Stomach (tissue), 9 donors: ENCODE measurements around the gene DCBLD2. TPM values are rescaled to one million over a fixed set of nuclear protein-coding genes. Genes with fewer than 3 reads are reported as not detected.

Source experiments
- DNase-seq, 2 donors: peaks; one replicate each; pipeline versions ENCODE4 v3.0.0 to v3.0.0-alpha.2; 2013 to 2019
- H3K27ac ChIP-seq, 5 donors: fragments of 200-600 bp in 4 of 5; sonication (generic) in 4 of 5; one replicate each; pipeline ENCODE4 v1.5.1; 2013 to 2019; ENCODE audit warnings: mild to moderate bottlenecking in 1 of 5, moderate library complexity in 1 of 5
- H3K27me3 ChIP-seq, 3 donors: fragments of 200-600 bp; sonication (generic); one replicate each; pipeline ENCODE4 v1.5.1; 2017 to 2019; ENCODE audit warnings: mixed run types in 1 of 3
- H3K36me3 ChIP-seq, 4 donors: fragments of 200-600 bp; sonication (generic); 1 replicate in 3 of 4; 2 replicates in 1 of 4; pipeline ENCODE4 v1.5.1; 2016 to 2019
- H3K4me1 ChIP-seq, 4 donors: fragments of 200-600 bp; sonication (generic); one replicate each; pipeline ENCODE4 v1.5.1; 2016 to 2019
- H3K4me3 ChIP-seq, 4 donors: fragments of 200-600 bp; sonication (generic) in 3 of 4; one replicate each; pipeline ENCODE4 v1.5.1; 2016 to 2019; ENCODE audit warnings: mild to moderate bottlenecking in 1 of 4
- H3K9me3 ChIP-seq, 4 donors: fragments of 200-600 bp; sonication (generic); one replicate each; pipeline ENCODE4 v1.5.1; 2016 to 2019
- CTCF ChIP-seq, 7 experiments: fragments of 450-650 bp in 4 of 7; fragments of 200-600 bp in 3 of 7; sonication (generic) in 3 of 7; IDR thresholded peaks; one replicate each; pipeline ENCODE4 v1.5.1; 2016 to 2019; ENCODE audit warnings: antibody characterized with exemption in 7 of 7, control low read depth in 2 of 7, mild to moderate bottlenecking in 1 of 7
- EP300 ChIP-seq: sonication (generic); formaldehyde crosslinking; IDR thresholded peaks from one replicate; pipeline ENCODE4 v1.6.1; 2017; ENCODE audit warnings: antibody characterized with exemption
- POLR2A ChIP-seq, 4 donors: fragments of 450-650 bp; IDR thresholded peaks; one replicate each; pipeline ENCODE4 v1.6.1; 2016; ENCODE audit warnings: antibody characterized with exemption in 4 of 4, control low read depth in 2 of 4, mild to moderate bottlenecking in 1 of 4, moderate library complexity in 1 of 4
- POLR2AphosphoS5 ChIP-seq, 3 donors: sonication (generic); formaldehyde crosslinking; IDR thresholded peaks; one replicate each; pipeline ENCODE4 v1.6.1; 2016; ENCODE audit warnings: antibody characterized with exemption in 3 of 3
- WGBS, 5 donors: extraction: QIAGEN DNeasy Blood & Tissue Kit in 3 of 5; methylation state at CpG; one replicate each; pipeline versions ENCODE4 v1.1.5 to v1.1.7; 2013 to 2018; 5-methylcytosine and 5-hydroxymethylcytosine counted together
- intact Hi-C: fragments of 100-400 bp; cut with DNase I; formaldehyde crosslinking; loops from one replicate; pipeline ENCODE4 v1.15.1; 2023; ENCODE audit warnings: low total_unique reads
- polyA plus RNA-seq, 3 donors: library from polyadenylated mRNA; stranded (reverse); fragments of 200-250 nt; gene quantifications; one replicate each; pipeline ENCODE4 v1.2.3, GENCODE V29; 2013
- total RNA-seq, 5 donors: library from RNA; depleted of rRNA; stranded (reverse); fragments of >200 nt; gene quantifications; one replicate each; pipeline versions ENCODE4 v1.1.0 to v1.2.3, GENCODE V29; 2014 to 2016
- donor health status: healthy with polysubstance abuse.
- donor health status: Bipolar disorder and iron deficiency.
- donor health status: healthy.

The DCBLD2 gene
- total and polyA plus RNA-seq, 8 donors = 2.3 to 77.1 (median 29.6) TPM

GRCh38 chr3:98776140-98776493 is 125.4 kb downstream of the DCBLD2 start:
- no peaks in the 10 kb centered on the region for H3K9me3 ChIP-seq
- H3K4me3 ChIP-seq = no peak overlapping the region
- H3K27me3 ChIP-seq = no peaks in the 10 kb centered on the region
- H3K36me3 ChIP-seq = peaks cover 0 to 5% (median 0%) of the 10 kb centered on the region in 4 donors
- peaks cover 28 to 44% (median 33%) of the 10 kb centered on the region in 4 donors for H3K4me1 ChIP-seq
- no peak for DNase-seq
- intact Hi-C loops = no loop called here
- TF ChIP-seq EP300 = no peak
- TF ChIP-seq CTCF (IDR thresholded peaks at IDR 0.05) = no peak
- TF ChIP-seq POLR2AphosphoS5 (IDR thresholded peaks at IDR 0.05) = no peak
- TF ChIP-seq POLR2A (IDR thresholded peaks at IDR 0.05) = no peak
- peak overlapping the region in 4 of 5 donors; percentile 42 to 73 (median 52) for H3K27ac ChIP-seq

DNA sequence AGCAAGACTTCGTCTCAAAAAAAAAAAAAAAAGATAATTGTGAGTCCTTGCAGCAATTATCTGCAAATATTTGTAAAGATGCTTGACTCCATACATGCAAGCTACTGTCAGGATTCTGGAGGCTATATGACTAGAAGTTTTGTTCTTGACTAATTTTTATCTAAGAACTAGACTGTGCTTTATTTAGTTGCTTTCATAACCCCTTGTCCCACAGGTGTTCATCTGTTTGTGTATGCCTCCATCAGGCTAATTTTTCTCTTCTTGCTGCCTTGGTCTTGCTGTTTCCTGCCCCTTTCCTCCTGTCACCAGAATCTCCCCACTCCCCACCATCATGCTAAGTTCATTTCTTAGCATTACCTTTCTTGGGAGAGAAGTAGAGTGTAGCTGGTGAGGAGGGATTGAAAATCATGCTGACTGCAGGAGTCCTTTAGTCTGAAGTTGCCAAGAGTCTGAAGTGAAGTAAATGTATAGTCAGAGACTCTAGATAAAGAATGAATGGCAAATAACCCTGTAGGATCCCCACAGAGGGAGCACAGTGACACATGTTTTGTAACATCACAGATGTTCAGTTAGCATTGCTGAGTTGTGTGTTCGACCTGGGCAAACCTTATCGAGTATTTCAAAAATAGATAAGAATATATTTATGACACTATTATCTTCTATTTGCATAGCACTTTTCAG is 125.9 kb downstream of the DCBLD2 start:
- 37 to 59% (median 54%) methylated on average over 3 of the region's 3 CpGs for WGBS, 5 donors
- no peaks in the 10 kb centered on the region for H3K27me3 ChIP-seq

GRCh38 chr3:98772022-98772421 is 129.5 kb downstream of the DCBLD2 start:
- TF ChIP-seq CTCF (IDR thresholded peaks at IDR 0.05) = no peak
- no peak for TF ChIP-seq POLR2AphosphoS5 (IDR thresholded peaks at IDR 0.05)
- TF ChIP-seq EP300 = no peak
- no peak for TF ChIP-seq POLR2A (IDR thresholded peaks at IDR 0.05)
- 78 to 94% (median 87%) methylated on average over 2 of the region's 2 CpGs for whole genome bisulfite sequencing, 5 donors
- peaks cover 6 to 38% (median 14%) of the 10 kb centered on the region in 4 donors for H3K4me1 ChIP-seq

More for the DNA sequence above, 125.9 kb downstream of the DCBLD2 start:
- Histone ChIP-seq H3K9me3 (no peaks in the 10 kb centered on the region), H3K27ac (peak overlapping the region in 1 of 5 donors; percentile 48), H3K4me1 (peaks cover 28 to 49% (median 35%) of the 10 kb centered on the region in 4 donors), H3K36me3 (peaks cover 0 to 5% (median 0%) of the 10 kb centered on the region in 4 donors), H3K4me3 (no peak overlapping the region)
- no peak for TF ChIP-seq POLR2AphosphoS5 (IDR thresholded peaks at IDR 0.05)
- TF ChIP-seq POLR2A (IDR thresholded peaks at IDR 0.05) = no peak
- no peak for TF ChIP-seq CTCF (IDR thresholded peaks at IDR 0.05)
- TF ChIP-seq EP300 = no peak
- intact Hi-C loops = no loop called here
- DNase-seq = no peak

GRCh38 chr3:98770261-98771039 is 131.0 kb downstream of the DCBLD2 start:
- peak in 1 of 2 donors; percentile 69 for DNase-seq
- intact Hi-C loops = no loop called here
- Histone ChIP-seq H3K27me3 (no peaks in the 10 kb centered on the region), H3K36me3 (peaks cover 0 to 5% (median 0%) of the 10 kb centered on the region in 4 donors), H3K4me1 (peaks cover 0 to 33% (median 12%) of the 10 kb centered on the region in 4 donors), H3K4me3 (no peak overlapping the region), H3K27ac (peak overlapping the region; percentile 41 to 80 (median 63)), H3K9me3 (no peaks in the 10 kb centered on the region)
- WGBS, 5 donors = 39 to 71% (median 57%) methylated on average over 8 of the region's 8 CpGs
- TF ChIP-seq EP300 = no peak
- TF ChIP-seq CTCF (IDR thresholded peaks at IDR 0.05) = no peak
- TF ChIP-seq POLR2A (IDR thresholded peaks at IDR 0.05) = no peak

More at GRCh38 chr3:98772022-98772421, 129.5 kb downstream of the DCBLD2 start:
- H3K36me3 ChIP-seq = peaks cover 0 to 5% (median 0%) of the 10 kb centered on the region in 4 donors
- no peaks in the 10 kb centered on the region for H3K27me3 ChIP-seq
- no peak overlapping the region for H3K27ac ChIP-seq
- H3K9me3 ChIP-seq = no peaks in the 10 kb centered on the region
- intact Hi-C loops = no loop called here
- no peak overlapping the region for H3K4me3 ChIP-seq
- no peak for DNase-seq
